H1 (cell line): ENCODE measurements around the gene GNAS. TPM values are rescaled to one million over a fixed set of nuclear protein-coding genes. Genes with fewer than 3 reads are reported as not detected.

Experiments
- CBX5 ChIP-seq: fragments of 300-800, 300-1000 bp; sonication (generic); IDR thresholded peaks from 2 replicates; pipeline ENCODE4 v1.7.1; 2016; ENCODE audit warnings: antibody characterized with exemption, low read length, low read depth
- JUND ChIP-seq: IDR thresholded peaks from 2 replicates; pipeline ENCODE4 v1.6.1; 2011; ENCODE audit warnings: mild to moderate bottlenecking, improper control_type of control experiment, low read length
- KDM4A ChIP-seq: IDR thresholded peaks from one replicate; pipeline ENCODE4 v1.7.1; 2012; ENCODE audit warnings: low read depth, mild to moderate bottlenecking, moderate library complexity, low read length, inconsistent platforms; ENCODE audit not compliant: severe bottlenecking
- SAP30 ChIP-seq: fragments of 300-600 bp; sonication (generic); IDR thresholded peaks from 2 replicates; pipeline ENCODE4 v1.7.1; 2012; ENCODE audit warnings: low read length, moderate library complexity, mild to moderate bottlenecking, inconsistent platforms; ENCODE audit not compliant: insufficient read depth, insufficient replicate concordance
- SIRT6 ChIP-seq: IDR thresholded peaks from one replicate; pipeline ENCODE4 v1.7.1; 2012; ENCODE audit warnings: low read length, inconsistent platforms
- polyA plus RNA-seq, 7 experiments: library from polyadenylated mRNA; depleted of rRNA in 3 of 7; stranded (reverse) in 5 of 7; unstranded in 2 of 7; fragments of >200 nt in 5 of 7; fragments of 200-250 nt in 2 of 7; gene quantifications; 1 replicate in 5 of 7; 2 replicates in 1 of 7; 4 replicates in 1 of 7; pipeline versions ENCODE4 v1.2.1 to v1.2.3, GENCODE V29; 2011 to 2013; ENCODE audit warnings: missing spikeins in 2 of 7, mixed read lengths in 2 of 7
- total RNA-seq: library from RNA; stranded (reverse); fragmentation: NEBNext Ultra II Directional; extraction: Animal tissue kit (Norgen Biotek cat#: 25700); gene quantifications from 2 replicates; pipeline ENCODE4 v1.2.1, GENCODE V29; 2021
- TF ChIP-seq, protein P1 (sequence below), 3 experiments: IDR thresholded peaks; 1 replicate in 2 of 3; 2 replicates in 1 of 3; pipeline versions ENCODE4 v1.5.1 to v1.6.1; 2011; ENCODE audit warnings: low read length in 3 of 3, mild to moderate bottlenecking in 3 of 3, inconsistent platforms in 2 of 3, low read depth in 1 of 3, moderate library complexity in 1 of 3; ENCODE audit not compliant: insufficient read depth in 1 of 3; ENCODE audit errors: control extremely low read depth in 1 of 3
- TF ChIP-seq, protein P2 (sequence below): IDR thresholded peaks from 2 replicates; pipeline ENCODE4 v1.6.1; 2011; ENCODE audit warnings: low read length, improper control_type of control experiment

Gene GNAS
- total and polyA plus RNA-seq, 2 of the 8 experiments (the other 6 are each of a cell fraction or from before 2014, with no cell fraction given): 989 to 1,613 TPM

DNA sequence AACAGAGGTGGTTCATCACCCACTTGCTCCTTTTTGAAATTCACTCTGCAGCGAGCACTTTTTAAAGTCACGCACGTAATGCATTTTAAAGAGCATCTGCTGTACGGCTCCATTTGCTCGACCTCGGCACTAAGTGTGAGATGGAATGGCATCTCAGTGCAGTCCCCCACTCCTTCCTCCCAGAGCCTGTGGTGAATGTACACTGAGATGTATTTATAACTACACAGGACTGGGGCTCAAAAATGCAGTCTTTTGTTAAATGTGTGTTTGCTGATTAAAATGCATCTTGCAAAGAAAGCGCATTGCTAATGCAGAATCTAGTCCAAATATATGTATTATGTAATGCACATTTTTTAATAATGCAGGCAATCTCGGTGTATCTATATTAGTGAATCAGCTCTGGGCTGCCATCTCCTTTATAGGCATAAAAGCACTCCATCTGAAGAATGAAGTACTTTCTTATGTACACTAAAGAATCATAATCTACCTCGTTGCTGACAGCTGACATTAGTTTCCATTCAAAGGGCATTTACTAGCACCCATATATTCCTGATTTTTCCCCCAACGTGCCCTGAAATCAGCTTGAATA lies 15.8 kb upstream of the GNAS start (continued):
- TF ChIP-seq, protein P1, sequence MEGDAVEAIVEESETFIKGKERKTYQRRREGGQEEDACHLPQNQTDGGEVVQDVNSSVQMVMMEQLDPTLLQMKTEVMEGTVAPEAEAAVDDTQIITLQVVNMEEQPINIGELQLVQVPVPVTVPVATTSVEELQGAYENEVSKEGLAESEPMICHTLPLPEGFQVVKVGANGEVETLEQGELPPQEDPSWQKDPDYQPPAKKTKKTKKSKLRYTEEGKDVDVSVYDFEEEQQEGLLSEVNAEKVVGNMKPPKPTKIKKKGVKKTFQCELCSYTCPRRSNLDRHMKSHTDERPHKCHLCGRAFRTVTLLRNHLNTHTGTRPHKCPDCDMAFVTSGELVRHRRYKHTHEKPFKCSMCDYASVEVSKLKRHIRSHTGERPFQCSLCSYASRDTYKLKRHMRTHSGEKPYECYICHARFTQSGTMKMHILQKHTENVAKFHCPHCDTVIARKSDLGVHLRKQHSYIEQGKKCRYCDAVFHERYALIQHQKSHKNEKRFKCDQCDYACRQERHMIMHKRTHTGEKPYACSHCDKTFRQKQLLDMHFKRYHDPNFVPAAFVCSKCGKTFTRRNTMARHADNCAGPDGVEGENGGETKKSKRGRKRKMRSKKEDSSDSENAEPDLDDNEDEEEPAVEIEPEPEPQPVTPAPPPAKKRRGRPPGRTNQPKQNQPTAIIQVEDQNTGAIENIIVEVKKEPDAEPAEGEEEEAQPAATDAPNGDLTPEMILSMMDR (IDR thresholded peaks at IDR 0.05; ENCODE audit: control extremely low read depth in 1 of 3, insufficient read depth in 1 of 3, low read depth in 1 of 3, low read length in 3 of 3): no peak
- no peak for TF ChIP-seq SIRT6
- no peak for TF ChIP-seq CBX5
- TF ChIP-seq, protein P2, sequence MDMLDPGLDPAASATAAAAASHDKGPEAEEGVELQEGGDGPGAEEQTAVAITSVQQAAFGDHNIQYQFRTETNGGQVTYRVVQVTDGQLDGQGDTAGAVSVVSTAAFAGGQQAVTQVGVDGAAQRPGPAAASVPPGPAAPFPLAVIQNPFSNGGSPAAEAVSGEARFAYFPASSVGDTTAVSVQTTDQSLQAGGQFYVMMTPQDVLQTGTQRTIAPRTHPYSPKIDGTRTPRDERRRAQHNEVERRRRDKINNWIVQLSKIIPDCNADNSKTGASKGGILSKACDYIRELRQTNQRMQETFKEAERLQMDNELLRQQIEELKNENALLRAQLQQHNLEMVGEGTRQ: no peak
- TF ChIP-seq JUND: no peak
- TF ChIP-seq KDM4A: no peak
- TF ChIP-seq SAP30: no peak
